ENCODE data around the gene PTPRG.

GRCh38 chr3:62184559-62184958 is 623.2 kb downstream of the PTPRG start:
- no peak for TF ChIP-seq ZBTB49 (CRISPR knock-in tag; IDR thresholded peaks at IDR 0.05; ENCODE audit: borderline replicate concordance)
- no peak for TF ChIP-seq POLR2A (IDR thresholded peaks at IDR 0.05; ENCODE audit: insufficient read depth in 1 of 2, low read depth in 2 of 2, low read length in 2 of 2)

All from HepG2 (cell line).